GM18519 (cell line): Measurements from ENCODE around the gene SKIL.
"Not testable (repeated sequence)": the region's sequence is repeated elsewhere in the genome, so short reads cannot be mapped to it uniquely, and the experiment has no call there.

Source experiments
- ATAC-seq: cut with Tn5 transposase; IDR thresholded peaks from one replicate; pipeline ENCODE4 v1.9.1; 2021; ENCODE audit warnings: mild to moderate bottlenecking, moderate library complexity; ENCODE audit not compliant: unreplicated experiment, low FRiP score

The SKIL gene

GRCh38 chr3:170357176-170358041 lies at the start of gene SKIL:
Gene SKIL, plus strand, starts transcription at chr3:170357715. Its CDS starts 2,617 bp downstream, at chr3:170360332.
- ATAC-seq, result peak; percentile 37

- ATAC-seq, result no peak
Observed at GRCh38 chr3:170309046-170309445, 48.5 kb upstream of the SKIL start.

GRCh38 chr3:170317954-170318353 lies 39.6 kb upstream of the SKIL start:
- ATAC-seq, result no peak

GRCh38 chr3:170320461-170321121 lies 36.9 kb upstream of the SKIL start:
- ATAC-seq, result no peak

- no peak for ATAC-seq
Observed at GRCh38 chr3:170321321-170322034, 36.0 kb upstream of the SKIL start.

- no peak for ATAC-seq
Observed at GRCh38 chr3:170322566-170323269, 34.8 kb upstream of the SKIL start.

GRCh38 chr3:170323331-170323730 lies 34.2 kb upstream of the SKIL start:
- ATAC-seq, result no peak

GRCh38 chr3:170324962-170325361 lies 32.6 kb upstream of the SKIL start:
- ATAC-seq, result no peak

GRCh38 chr3:170327040-170327808 lies 30.3 kb upstream of the SKIL start:
- no peak for ATAC-seq

GRCh38 chr3:170327868-170328548 lies 29.5 kb upstream of the SKIL start:
- ATAC-seq, result not testable (repeated sequence)

- no peak for ATAC-seq
Observed at GRCh38 chr3:170330366-170330765, 27.1 kb upstream of the SKIL start.

GRCh38 chr3:170331143-170331542 lies 26.4 kb upstream of the SKIL start:
- ATAC-seq, result no peak

- ATAC-seq, result no peak
Observed at GRCh38 chr3:170337420-170337819, 20.1 kb upstream of the SKIL start.

- ATAC-seq, result no peak
Observed at GRCh38 chr3:170338690-170339340, 18.7 kb upstream of the SKIL start.

GRCh38 chr3:170342273-170342672 lies 15.2 kb upstream of the SKIL start:
- ATAC-seq, result not testable (repeated sequence)

- ATAC-seq, result not testable (repeated sequence)
Observed at GRCh38 chr3:170343859-170344258, 13.7 kb upstream of the SKIL start.

- ATAC-seq, result no peak
Observed at GRCh38 chr3:170344971-170345370, 12.5 kb upstream of the SKIL start.

- peak; percentile 47 for ATAC-seq
Observed at GRCh38 chr3:170346481-170347392, 10.8 kb upstream of the SKIL start.
